Breast epithelium (tissue), 3 donors: ENCODE measurements around the gene SLC25A34.

Source experiments
- POLR2A ChIP-seq: fragments of 450-650 bp; IDR thresholded peaks from one replicate; pipeline ENCODE4 v1.6.1; 2016; ENCODE audit warnings: antibody characterized with exemption, mild to moderate bottlenecking, moderate library complexity
- POLR2AphosphoS5 ChIP-seq, 3 donors: sonication (generic); formaldehyde crosslinking; IDR thresholded peaks; one replicate each; pipeline ENCODE4 v1.6.1; 2017; ENCODE audit warnings: antibody characterized with exemption in 3 of 3
- TF ChIP-seq, protein P1 (sequence below), 3 donors: fragments of 450-650 bp; IDR thresholded peaks; one replicate each; pipeline ENCODE4 v1.5.1; 2016 to 2017; ENCODE audit warnings: antibody characterized with exemption in 3 of 3, mild to moderate bottlenecking in 3 of 3, moderate library complexity in 3 of 3

DNA sequence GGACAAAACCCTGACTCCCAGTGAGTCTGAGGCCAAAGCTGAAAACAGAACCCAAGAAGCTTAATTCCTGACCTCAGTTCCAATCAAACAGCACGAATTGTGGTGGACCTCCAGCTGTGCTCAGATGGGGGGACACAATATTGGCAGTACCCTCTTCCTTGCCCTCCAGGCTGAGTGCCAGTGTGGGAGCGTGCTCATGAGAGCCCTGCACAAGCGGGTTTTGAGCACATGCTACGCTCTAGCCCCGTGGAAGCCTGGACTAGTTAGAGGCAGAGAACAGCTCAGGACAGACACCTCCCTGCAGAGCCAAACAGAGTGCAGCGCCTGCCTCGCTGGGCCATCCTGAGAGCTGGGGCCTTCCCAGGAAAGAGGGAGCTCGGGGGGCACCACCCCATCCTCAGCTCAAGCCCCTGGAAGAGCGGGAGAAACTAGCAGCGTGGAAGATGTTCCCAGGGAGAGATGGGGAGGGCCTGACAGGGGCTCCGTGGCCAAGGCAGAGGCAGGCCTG lies 2.8 kb upstream of the SLC25A34 start:
- TF ChIP-seq, protein P1, sequence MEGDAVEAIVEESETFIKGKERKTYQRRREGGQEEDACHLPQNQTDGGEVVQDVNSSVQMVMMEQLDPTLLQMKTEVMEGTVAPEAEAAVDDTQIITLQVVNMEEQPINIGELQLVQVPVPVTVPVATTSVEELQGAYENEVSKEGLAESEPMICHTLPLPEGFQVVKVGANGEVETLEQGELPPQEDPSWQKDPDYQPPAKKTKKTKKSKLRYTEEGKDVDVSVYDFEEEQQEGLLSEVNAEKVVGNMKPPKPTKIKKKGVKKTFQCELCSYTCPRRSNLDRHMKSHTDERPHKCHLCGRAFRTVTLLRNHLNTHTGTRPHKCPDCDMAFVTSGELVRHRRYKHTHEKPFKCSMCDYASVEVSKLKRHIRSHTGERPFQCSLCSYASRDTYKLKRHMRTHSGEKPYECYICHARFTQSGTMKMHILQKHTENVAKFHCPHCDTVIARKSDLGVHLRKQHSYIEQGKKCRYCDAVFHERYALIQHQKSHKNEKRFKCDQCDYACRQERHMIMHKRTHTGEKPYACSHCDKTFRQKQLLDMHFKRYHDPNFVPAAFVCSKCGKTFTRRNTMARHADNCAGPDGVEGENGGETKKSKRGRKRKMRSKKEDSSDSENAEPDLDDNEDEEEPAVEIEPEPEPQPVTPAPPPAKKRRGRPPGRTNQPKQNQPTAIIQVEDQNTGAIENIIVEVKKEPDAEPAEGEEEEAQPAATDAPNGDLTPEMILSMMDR (IDR thresholded peaks at IDR 0.05), result no peak
- TF ChIP-seq POLR2AphosphoS5 (IDR thresholded peaks at IDR 0.05) (no peak), POLR2A (no peak)
